ENCODE data around the gene C1QTNF9. TPM values are rescaled to one million over a fixed set of nuclear protein-coding genes. Genes with fewer than 3 reads are reported as not detected.

The C1QTNF9 gene
- total and polyA plus RNA-seq, 2 of the 4 experiments (the other 2 are of a cell fraction): 0.18 to 0.21 TPM

DNA sequence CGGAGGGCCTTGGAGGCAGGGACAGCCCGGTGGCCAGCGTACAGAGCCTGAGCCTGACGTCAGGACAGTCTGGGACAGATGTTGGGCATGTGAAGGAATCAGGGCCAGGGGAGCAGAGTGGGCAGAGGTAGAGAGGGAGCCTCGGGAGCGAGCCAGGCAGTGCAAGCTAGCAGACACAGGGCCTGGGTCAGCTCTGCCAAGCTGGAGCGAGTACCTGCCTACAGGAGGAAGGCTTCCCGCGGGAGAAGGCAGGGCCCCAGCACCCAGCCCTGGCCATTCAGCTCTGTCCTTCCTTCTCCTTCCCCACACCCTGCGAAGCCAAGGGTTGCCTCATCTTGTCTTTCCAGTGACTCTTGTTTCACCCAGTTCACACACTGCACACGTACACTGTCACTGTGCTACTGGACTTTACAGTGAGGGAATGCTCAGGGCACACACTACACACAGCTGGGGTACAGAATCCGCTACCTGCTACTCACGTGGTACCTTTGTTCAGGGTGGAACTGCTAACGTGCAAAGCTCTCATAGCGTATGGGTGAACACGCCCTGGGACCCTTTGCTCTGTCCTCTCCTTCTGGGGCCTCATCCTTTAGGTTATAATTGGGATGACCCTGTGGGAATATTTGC, 9.8 kb upstream of the C1QTNF9 start:
- Histone ChIP-seq H2BK20ac (ENCODE audit: low read depth, low read length) (no peak overlapping the region), H2AK9ac (replicated peaks; ENCODE audit: low read depth, low read length, poor library complexity) (no peak overlapping the region), H2AFZ (replicated peaks; ENCODE audit: low read length, poor library complexity) (no peak overlapping the region), H3K79me1 (ENCODE audit: low read depth in 1 of 2, low read length in 2 of 2) (0 out of 4 replicates have a peak, but pooled peaks cover 0 to 3% of the 10 kb centered on the region in 2 experiments), H4K8ac (ENCODE audit: low read depth in 2 of 2, low read length in 2 of 2) (no peak overlapping the region), H3K56ac (ENCODE audit: extremely low read depth, insufficient read depth, low read length) (no peak overlapping the region), H4K5ac (ENCODE audit: low read depth, low read length) (no peak overlapping the region), H3K27ac (ENCODE audit: insufficient read depth, low read length) (no peak overlapping the region), H3K4ac (ENCODE audit: low read depth, low read length) (no peak overlapping the region), H4K91ac (ENCODE audit: insufficient read depth, low read depth, low read length) (no peak overlapping the region), H3K4me3 (ENCODE audit: insufficient read depth, low read depth, low read length) (no peak overlapping the region), H2BK15ac (ENCODE audit: low read depth, low read length) (no peak overlapping the region), H3K9ac (ENCODE audit: low read depth, low read length) (no peak overlapping the region), H3K18ac (ENCODE audit: low read depth, low read length) (no peak overlapping the region), H3K4me2 (ENCODE audit: low read depth, low read length) (no peak overlapping the region), H3K23ac (ENCODE audit: low read depth, low read length) (no peak overlapping the region; the same call in 1 of the 2 replicates), H4K20me1 (ENCODE audit: insufficient read depth, low read length) (no peaks in the 10 kb centered on the region; the same call in none of the 2 replicates), H3K14ac (replicated peaks; ENCODE audit: low read depth, low read length) (no peak overlapping the region), H2BK5ac (ENCODE audit: low read depth, low read length, poor library complexity, severe bottlenecking) (no peak overlapping the region), H3K9me1 (ENCODE audit: insufficient read depth, low read length) (peaks cover 3% of the 10 kb centered on the region), H3K4me1 (ENCODE audit: control insufficient read depth, insufficient read depth, low read length) (peaks cover 3% of the 10 kb centered on the region), H3K27me3 (ENCODE audit: control insufficient read depth, insufficient read depth, low read length) (no peaks in the 10 kb centered on the region), H2AK5ac (ENCODE audit: low read depth, low read length) (no peak overlapping the region), H2BK120ac (ENCODE audit: low read depth, low read length) (no peak overlapping the region), H3K36me3 (ENCODE audit: control insufficient read depth, insufficient read depth, low read length) (peaks cover 60% of the 10 kb centered on the region), H3K9me3 (ENCODE audit: control insufficient read depth, insufficient read depth, low read length) (no peaks in the 10 kb centered on the region)
- DNase-seq (no peak), ATAC-seq (ENCODE audit: low read depth) (no peak)
- BruUV-seq (replicated peaks): no TSS peak
- ChIA-PET CTCF (no interaction called here), POLR2A (ENCODE audit: unreplicated experiment) (no interaction called here)
- in situ Hi-C loops (cut with MboI; ENCODE audit: low sequenced_read_pairs): no loop called here
- intact Hi-C loops (cut with micrococcal nuclease): no loop called here
- TF ChIP-seq MXI1 (IDR thresholded peaks at IDR 0.05; ENCODE audit: borderline replicate concordance, low read depth, low read length): no peak
- TF ChIP-seq RCOR1 (IDR thresholded peaks at IDR 0.05; ENCODE audit: insufficient replicate concordance, low read length): no peak
- no peak for TF ChIP-seq CHD1 (IDR thresholded peaks at IDR 0.05; ENCODE audit: low read depth, low read length)
- TF ChIP-seq, protein P1, sequence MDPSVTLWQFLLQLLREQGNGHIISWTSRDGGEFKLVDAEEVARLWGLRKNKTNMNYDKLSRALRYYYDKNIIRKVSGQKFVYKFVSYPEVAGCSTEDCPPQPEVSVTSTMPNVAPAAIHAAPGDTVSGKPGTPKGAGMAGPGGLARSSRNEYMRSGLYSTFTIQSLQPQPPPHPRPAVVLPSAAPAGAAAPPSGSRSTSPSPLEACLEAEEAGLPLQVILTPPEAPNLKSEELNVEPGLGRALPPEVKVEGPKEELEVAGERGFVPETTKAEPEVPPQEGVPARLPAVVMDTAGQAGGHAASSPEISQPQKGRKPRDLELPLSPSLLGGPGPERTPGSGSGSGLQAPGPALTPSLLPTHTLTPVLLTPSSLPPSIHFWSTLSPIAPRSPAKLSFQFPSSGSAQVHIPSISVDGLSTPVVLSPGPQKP (IDR thresholded peaks at IDR 0.05; ENCODE audit: borderline replicate concordance, low read depth, low read length): no peak
- 81% methylated on average over 4 of the region's 16 CpGs; no CpG with 5 or more reads in 1 of the 2 experiments for WGBS, 2 experiments (ENCODE audit: extremely low coverage in 2 of 2, insufficient read length in 1 of 2)
- dilution Hi-C loops (cut with HindIII; ENCODE audit: low sequenced_read_pairs, unreplicated experiment): no loop called here

All from IMR-90 (cell line).